A549 treated with AZD9567 at 1 μM for 4 hours (cell line): ENCODE data around the gene INTS7. TPM values are rescaled to one million over a fixed set of nuclear protein-coding genes. Genes with fewer than 3 reads are reported as not detected.

Experiments used
- total RNA-seq: library from RNA; stranded (reverse); fragments of 200-300 nt; extraction: Qiagen RNA extraction; gene quantifications from 5 replicates; pipeline ENCODE4 v1.2.3, GENCODE V29; 2022; ENCODE audit not compliant: insufficient read depth

The INTS7 gene, protein sequence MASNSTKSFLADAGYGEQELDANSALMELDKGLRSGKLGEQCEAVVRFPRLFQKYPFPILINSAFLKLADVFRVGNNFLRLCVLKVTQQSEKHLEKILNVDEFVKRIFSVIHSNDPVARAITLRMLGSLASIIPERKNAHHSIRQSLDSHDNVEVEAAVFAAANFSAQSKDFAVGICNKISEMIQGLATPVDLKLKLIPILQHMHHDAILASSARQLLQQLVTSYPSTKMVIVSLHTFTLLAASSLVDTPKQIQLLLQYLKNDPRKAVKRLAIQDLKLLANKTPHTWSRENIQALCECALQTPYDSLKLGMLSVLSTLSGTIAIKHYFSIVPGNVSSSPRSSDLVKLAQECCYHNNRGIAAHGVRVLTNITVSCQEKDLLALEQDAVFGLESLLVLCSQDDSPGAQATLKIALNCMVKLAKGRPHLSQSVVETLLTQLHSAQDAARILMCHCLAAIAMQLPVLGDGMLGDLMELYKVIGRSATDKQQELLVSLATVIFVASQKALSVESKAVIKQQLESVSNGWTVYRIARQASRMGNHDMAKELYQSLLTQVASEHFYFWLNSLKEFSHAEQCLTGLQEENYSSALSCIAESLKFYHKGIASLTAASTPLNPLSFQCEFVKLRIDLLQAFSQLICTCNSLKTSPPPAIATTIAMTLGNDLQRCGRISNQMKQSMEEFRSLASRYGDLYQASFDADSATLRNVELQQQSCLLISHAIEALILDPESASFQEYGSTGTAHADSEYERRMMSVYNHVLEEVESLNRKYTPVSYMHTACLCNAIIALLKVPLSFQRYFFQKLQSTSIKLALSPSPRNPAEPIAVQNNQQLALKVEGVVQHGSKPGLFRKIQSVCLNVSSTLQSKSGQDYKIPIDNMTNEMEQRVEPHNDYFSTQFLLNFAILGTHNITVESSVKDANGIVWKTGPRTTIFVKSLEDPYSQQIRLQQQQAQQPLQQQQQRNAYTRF
- total RNA-seq, result 19.7 to 30.7 TPM (median 21.8 TPM) in 5 replicates

DNA sequence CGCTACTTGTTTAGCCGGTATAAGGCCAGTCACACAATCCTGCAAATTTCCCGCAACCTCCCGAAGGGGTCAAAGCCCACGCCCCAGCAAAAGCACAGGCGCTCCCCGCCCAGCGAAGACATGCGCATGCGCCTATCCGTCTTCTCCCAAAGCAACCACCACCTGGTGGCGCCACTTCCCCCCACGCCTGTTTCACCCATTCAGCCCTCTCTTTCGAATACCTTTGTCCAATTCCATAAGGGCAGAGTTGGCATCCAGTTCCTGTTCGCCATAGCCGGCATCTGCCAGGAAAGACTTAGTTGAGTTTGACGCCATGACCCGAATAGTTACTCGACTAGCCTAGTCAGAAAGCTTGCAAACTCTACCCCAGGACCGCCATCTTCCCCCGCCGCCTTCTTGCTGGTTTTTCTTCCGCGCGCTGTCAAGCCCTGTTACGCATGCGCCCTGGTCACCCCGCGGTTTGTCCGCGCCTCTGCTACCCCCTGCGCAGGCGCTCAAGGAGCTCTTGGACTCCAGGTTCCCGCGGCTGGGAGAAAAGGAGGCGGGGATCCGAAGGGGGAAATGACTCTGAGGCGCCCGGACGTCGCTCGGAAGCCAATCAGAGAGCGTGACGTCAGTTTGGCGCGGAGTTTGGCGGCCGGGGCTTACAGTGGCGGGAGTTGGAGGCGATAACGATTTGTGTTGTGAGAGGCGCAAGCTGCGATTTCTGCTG is at the start of gene INTS7, which contains the start of gene DTL:
Gene INTS7, minus strand, starts transcription at position 435 of the 712 bp plus-strand sequence. Its CDS starts 120 bp downstream, at position 315.
Gene DTL, plus strand, starts transcription at position 626 of the 712 bp plus-strand sequence. CDS start 143 bp downstream, outside the sequence.

Other genes starting within 250 kb of the INTS7 start
- gene LPGAT1, start 204.8 kb downstream of the INTS7 start, total RNA-seq, result 18.3 to 28.9 TPM (median 24.5 TPM) in 5 replicates
- gene DTL, start 191 bp upstream of the INTS7 start, total RNA-seq, result 20.2 to 38.5 TPM (median 23.6 TPM) in 5 replicates
- 20.5 to 23.5 TPM (median 23.3 TPM) in 5 replicates for gene PPP2R5A, start 249.9 kb upstream of the INTS7 start, total RNA-seq